ENCODE results near the gene STIP1.

STIP1 gene

GRCh38 chr11:64185693-64186491 is at the start of gene STIP1:
Gene STIP1 (plus strand): TSS chr11:64186171. CDS start chr11:64186262, 91 bp downstream.
- DNase-seq = peak; percentile 100

- no peak for DNase-seq
Measured at GRCh38 chr11:64136765-64137441, 49.1 kb upstream of the STIP1 start.

- DNase-seq = no peak
Measured at GRCh38 chr11:64138398-64138797, 47.6 kb upstream of the STIP1 start.

- no peak for DNase-seq
Measured at GRCh38 chr11:64139049-64139448, 46.9 kb upstream of the STIP1 start.

- DNase-seq = no peak
Measured at GRCh38 chr11:64140082-64140481, 45.9 kb upstream of the STIP1 start.

- DNase-seq = no peak
Measured at GRCh38 chr11:64141081-64141783, 44.7 kb upstream of the STIP1 start.

- no peak for DNase-seq
Measured at GRCh38 chr11:64144587-64145472, 41.1 kb upstream of the STIP1 start.

- peak; percentile 41 for DNase-seq
Measured at GRCh38 chr11:64146036-64146955, 39.7 kb upstream of the STIP1 start.

- peak; percentile 78 for DNase-seq
Measured at GRCh38 chr11:64148226-64148916, 37.6 kb upstream of the STIP1 start.

- no peak for DNase-seq
Measured at GRCh38 chr11:64148917-64149617, 36.9 kb upstream of the STIP1 start.

GRCh38 chr11:64150051-64150450 is 35.9 kb upstream of the STIP1 start:
- DNase-seq = no peak

- DNase-seq = no peak
Measured at GRCh38 chr11:64150481-64151239, 35.3 kb upstream of the STIP1 start.

- no peak for DNase-seq
Measured at GRCh38 chr11:64151337-64151736, 34.6 kb upstream of the STIP1 start.

- peak; percentile 36 for DNase-seq
Measured at GRCh38 chr11:64152841-64153691, 32.9 kb upstream of the STIP1 start.

GRCh38 chr11:64153812-64154211 is 32.2 kb upstream of the STIP1 start:
- DNase-seq = no peak

- no peak for DNase-seq
Measured at GRCh38 chr11:64156235-64157011, 29.5 kb upstream of the STIP1 start.

- DNase-seq = no peak
Measured at GRCh38 chr11:64157631-64158394, 28.2 kb upstream of the STIP1 start.
